Measurements from ENCODE around the gene USP54. TPM values are rescaled to one million over a fixed set of nuclear protein-coding genes. Genes with fewer than 3 reads are reported as not detected.

USP54 gene
- total and polyA plus RNA-seq, 2 donors (not counting 3 experiments of a cell fraction or from before 2014, with no cell fraction given), result 9.3 to 14.2 TPM

DNA sequence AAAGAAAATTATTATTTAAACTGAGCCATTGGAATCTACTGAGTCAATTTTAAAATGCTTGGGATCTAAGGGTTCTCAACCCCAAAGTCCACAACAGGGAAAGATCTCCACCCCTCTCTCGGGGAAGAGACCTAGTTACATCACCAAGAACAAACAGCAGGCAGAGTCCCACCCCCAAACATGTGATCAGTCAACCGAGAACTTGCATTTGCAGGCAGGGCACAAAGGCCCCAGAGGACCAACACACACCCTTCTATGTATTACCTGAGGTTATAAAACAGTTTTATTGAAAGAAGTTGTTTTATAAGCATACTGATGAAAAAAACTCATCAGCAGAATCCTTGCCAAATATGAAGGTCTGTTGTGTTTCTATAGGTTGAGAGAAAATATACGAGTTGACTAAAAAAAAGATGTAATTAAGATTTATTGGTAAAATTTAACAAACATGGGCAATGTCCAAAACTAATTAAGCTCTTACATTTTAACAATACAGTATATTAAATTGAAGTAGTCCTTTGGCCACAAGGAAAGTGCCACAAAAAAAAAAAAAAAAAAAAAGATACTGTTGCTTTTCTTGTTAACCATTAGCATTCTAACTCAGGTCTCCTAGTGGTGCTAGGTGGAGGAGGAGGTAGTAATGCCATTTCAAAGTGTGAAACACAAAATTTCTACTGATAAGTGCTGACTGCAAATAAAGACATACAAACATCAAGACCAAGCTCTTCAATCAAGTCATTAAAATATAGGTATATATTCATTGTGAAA lies 975 bp upstream of the USP54 start:
- dilution Hi-C loops (cut with MboI; ENCODE audit: extremely low pct_ligation_motif_present, low sequenced_read_pairs), result no loop called here
- no peak for TF ChIP-seq GATA2 (IDR thresholded peaks at IDR 0.05; ENCODE audit: insufficient read depth, insufficient read length, low read depth, low read length)
- TF ChIP-seq JUN (IDR thresholded peaks at IDR 0.05; ENCODE audit: borderline replicate concordance, insufficient read depth, insufficient read length, low read depth), result no peak
- TF ChIP-seq POLR2AphosphoS5 (IDR thresholded peaks at IDR 0.05; ENCODE audit: insufficient read depth, low read depth, low read length), result no peak
- TF ChIP-seq POLR2A (IDR thresholded peaks at IDR 0.05; ENCODE audit: low read depth, low read length), result no peak
- TF ChIP-seq, protein P1, sequence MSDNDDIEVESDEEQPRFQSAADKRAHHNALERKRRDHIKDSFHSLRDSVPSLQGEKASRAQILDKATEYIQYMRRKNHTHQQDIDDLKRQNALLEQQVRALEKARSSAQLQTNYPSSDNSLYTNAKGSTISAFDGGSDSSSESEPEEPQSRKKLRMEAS (IDR thresholded peaks at IDR 0.05; ENCODE audit: insufficient read depth, insufficient read length), result no peak
- TF ChIP-seq FOS (IDR thresholded peaks at IDR 0.05; ENCODE audit: borderline replicate concordance, insufficient read depth, low read length), result no peak
- TF ChIP-seq, protein P2, sequence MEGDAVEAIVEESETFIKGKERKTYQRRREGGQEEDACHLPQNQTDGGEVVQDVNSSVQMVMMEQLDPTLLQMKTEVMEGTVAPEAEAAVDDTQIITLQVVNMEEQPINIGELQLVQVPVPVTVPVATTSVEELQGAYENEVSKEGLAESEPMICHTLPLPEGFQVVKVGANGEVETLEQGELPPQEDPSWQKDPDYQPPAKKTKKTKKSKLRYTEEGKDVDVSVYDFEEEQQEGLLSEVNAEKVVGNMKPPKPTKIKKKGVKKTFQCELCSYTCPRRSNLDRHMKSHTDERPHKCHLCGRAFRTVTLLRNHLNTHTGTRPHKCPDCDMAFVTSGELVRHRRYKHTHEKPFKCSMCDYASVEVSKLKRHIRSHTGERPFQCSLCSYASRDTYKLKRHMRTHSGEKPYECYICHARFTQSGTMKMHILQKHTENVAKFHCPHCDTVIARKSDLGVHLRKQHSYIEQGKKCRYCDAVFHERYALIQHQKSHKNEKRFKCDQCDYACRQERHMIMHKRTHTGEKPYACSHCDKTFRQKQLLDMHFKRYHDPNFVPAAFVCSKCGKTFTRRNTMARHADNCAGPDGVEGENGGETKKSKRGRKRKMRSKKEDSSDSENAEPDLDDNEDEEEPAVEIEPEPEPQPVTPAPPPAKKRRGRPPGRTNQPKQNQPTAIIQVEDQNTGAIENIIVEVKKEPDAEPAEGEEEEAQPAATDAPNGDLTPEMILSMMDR (IDR thresholded peaks at IDR 0.05; ENCODE audit: extremely low read depth in 1 of 2, insufficient read depth in 1 of 2, low read depth in 1 of 2, low read length in 2 of 2), result no peak
- TF ChIP-seq MYC (IDR thresholded peaks at IDR 0.05; ENCODE audit: low read depth, low read length), result no peak
- no peak for TF ChIP-seq EZH2 (IDR thresholded peaks at IDR 0.05; ENCODE audit: borderline replicate concordance, low read depth, low read length, severe bottlenecking)

More for the DNA sequence above, 975 bp upstream of the USP54 start:
- BruUV-seq (replicated peaks), result no TSS peak
- DNase-seq (ENCODE audit: low read depth, low spot score) (no peak), FAIRE-seq (no peak)
- no peaks in the 10 kb centered on the region for H4K20me1 ChIP-seq (replicated peaks; ENCODE audit: control insufficient read depth, extremely low read depth, insufficient read depth, low read length)
- intact Hi-C loops (cut with micrococcal nuclease), result no loop called here
- no peaks in the 10 kb centered on the region for H3K9me1 ChIP-seq (replicated peaks; ENCODE audit: control insufficient read depth, extremely low read depth, insufficient read depth, low read length)
- CTCF ChIA-PET, result interaction anchor here (0.6 to 1.9 kb wide), 4 partner anchors 9 to 39 kb away, joined by 3 to 13 read pairs (median 4); no protein-coding TSS in a partner anchor
- no peak overlapping the region for H3K4me3 ChIP-seq (replicated peaks in 1 of 3; ENCODE audit: insufficient read depth in 1 of 3, low read depth in 1 of 3, low read length in 3 of 3)
- H3K9ac ChIP-seq (replicated peaks; ENCODE audit: extremely low read depth, insufficient read depth, low read length), result no peak overlapping the region
- H3K4me2 ChIP-seq (ENCODE audit: insufficient read depth, low read length), result no peak overlapping the region
- no peak overlapping the region for H3K27ac ChIP-seq (ENCODE audit: insufficient read depth, low read depth, low read length)
- peaks cover 16% of the 10 kb centered on the region for H3K4me1 ChIP-seq (ENCODE audit: control insufficient read depth, extremely low read depth, insufficient read depth, low read length)
- no peak overlapping the region for H2AFZ ChIP-seq (ENCODE audit: low read depth, low read length)
- no peaks in the 10 kb centered on the region for H3K36me3 ChIP-seq (ENCODE audit: control insufficient read depth in 2 of 2, extremely low read depth in 1 of 2, insufficient read depth in 2 of 2, low read length in 2 of 2)
- POLR2A ChIA-PET, result no interaction called here
- no peaks in the 10 kb centered on the region for H3K79me2 ChIP-seq (ENCODE audit: control insufficient read depth, insufficient read depth, low read length)
- no peaks in the 10 kb centered on the region for H3K9me3 ChIP-seq (replicated peaks; ENCODE audit: control insufficient read depth, insufficient read depth, low read length)
- peaks cover 12% of the 10 kb centered on the region in 2 experiments for H3K27me3 ChIP-seq (ENCODE audit: control insufficient read depth in 2 of 2, insufficient read depth in 2 of 2, low read length in 2 of 2)

Data from endothelial cell of umbilical vein (primary cell).